H9 (cell line): ENCODE data around the gene C1D. TPM values are rescaled to one million over a fixed set of nuclear protein-coding genes. Genes with fewer than 3 reads are reported as not detected.

ENCODE experiments used
- DNase-seq: peaks from one replicate; pipeline ENCODE4 v3.0.0-alpha.2; 2017
- H2AFZ ChIP-seq: one replicate; pipeline ENCODE4 v1.6.1; 2013; ENCODE audit warnings: mild to moderate bottlenecking, low read length, control low read depth, moderate library complexity
- H2AK5ac ChIP-seq: 2 replicates; pipeline ENCODE4 v1.6.1; 2013; ENCODE audit warnings: low read length, control low read depth, mixed read lengths; ENCODE audit not compliant: insufficient read length
- H2BK120ac ChIP-seq: one replicate; pipeline ENCODE4 v1.6.1; 2013; ENCODE audit warnings: low read depth, mild to moderate bottlenecking, low read length, control low read depth, inconsistent platforms; ENCODE audit not compliant: poor library complexity, severe bottlenecking
- H2BK12ac ChIP-seq: 2 replicates; pipeline ENCODE4 v1.6.1; 2013; ENCODE audit warnings: low read length, control low read depth, mixed read lengths, low read depth; ENCODE audit not compliant: insufficient read length
- H2BK15ac ChIP-seq: 2 replicates; pipeline ENCODE4 v1.6.1; 2013; ENCODE audit warnings: low read depth, low read length, control low read depth
- H2BK20ac ChIP-seq: one replicate; pipeline ENCODE4 v1.6.1; 2013; ENCODE audit warnings: low read depth, mild to moderate bottlenecking, low read length, control low read depth, inconsistent platforms; ENCODE audit not compliant: poor library complexity, severe bottlenecking
- H2BK5ac ChIP-seq: 2 replicates; pipeline ENCODE4 v1.6.1; 2013; ENCODE audit warnings: low read length, control low read depth, mixed read lengths; ENCODE audit not compliant: insufficient read length
- H3K14ac ChIP-seq: 2 replicates; pipeline ENCODE4 v1.6.1; 2013; ENCODE audit warnings: low read length, control low read depth; ENCODE audit not compliant: insufficient read depth
- H3K18ac ChIP-seq: 2 replicates; pipeline ENCODE4 v1.6.1; 2013; ENCODE audit warnings: low read depth, mild to moderate bottlenecking, mixed read lengths, low read length, control low read depth; ENCODE audit not compliant: insufficient read length
- H3K23ac ChIP-seq: 2 replicates; pipeline ENCODE4 v1.6.1; 2013; ENCODE audit warnings: low read length, control low read depth, mixed read lengths, low read depth; ENCODE audit not compliant: insufficient read length
- H3K23me2 ChIP-seq: 2 replicates; pipeline ENCODE4 v1.6.1; 2013; ENCODE audit warnings: low read depth, mild to moderate bottlenecking, mixed read lengths, low read length, control low read depth; ENCODE audit not compliant: insufficient read length, poor library complexity, severe bottlenecking
- H3K27ac ChIP-seq: 2 replicates; pipeline ENCODE4 v1.5.1; 2013; ENCODE audit warnings: low read length, control low read depth, mixed read lengths, low read depth; ENCODE audit not compliant: insufficient read length
- H3K27me3 ChIP-seq: 2 replicates; pipeline ENCODE4 v1.6.1; 2013; ENCODE audit warnings: low read length, control low read depth, inconsistent platforms; ENCODE audit not compliant: insufficient read depth
- H3K4ac ChIP-seq: 2 replicates; pipeline ENCODE4 v1.6.1; 2013; ENCODE audit warnings: low read depth, mild to moderate bottlenecking, control low read depth, inconsistent platforms, low read length, moderate library complexity
- H3K4me1 ChIP-seq: 2 replicates; pipeline ENCODE4 v1.6.1; 2013; ENCODE audit warnings: low read length, control low read depth, inconsistent platforms; ENCODE audit not compliant: insufficient read depth
- H3K4me2 ChIP-seq: 2 replicates; pipeline ENCODE4 v1.6.1; 2013; ENCODE audit warnings: low read length, control low read depth, mixed read lengths; ENCODE audit not compliant: insufficient read length, insufficient read depth
- H3K56ac ChIP-seq: 2 replicates; pipeline ENCODE4 v1.6.1; 2013; ENCODE audit warnings: low read depth, mild to moderate bottlenecking, mixed read lengths, low read length, control low read depth; ENCODE audit not compliant: insufficient read length
- H3K79me1 ChIP-seq: 2 replicates; pipeline ENCODE4 v1.6.1; 2013; ENCODE audit warnings: low read depth, mild to moderate bottlenecking, moderate library complexity, low read length, control low read depth, inconsistent platforms; ENCODE audit not compliant: insufficient read depth, poor library complexity, severe bottlenecking
- H3K79me2 ChIP-seq: 2 replicates; pipeline ENCODE4 v1.6.1; 2013; ENCODE audit warnings: low read length, control low read depth, inconsistent platforms; ENCODE audit not compliant: insufficient read depth
- H3K9ac ChIP-seq: 2 replicates; pipeline ENCODE4 v1.6.1; 2013; ENCODE audit warnings: low read length, control low read depth, mixed read lengths; ENCODE audit not compliant: insufficient read length; ENCODE audit errors: extremely low read depth
- H3K9me3 ChIP-seq: one replicate; pipeline ENCODE4 v1.6.1; 2013; ENCODE audit warnings: low read depth, low read length, inconsistent platforms; ENCODE audit not compliant: control insufficient read depth
- H3T11ph ChIP-seq: one replicate; pipeline ENCODE4 v1.6.1; 2013; ENCODE audit warnings: mild to moderate bottlenecking, low read length, control low read depth, inconsistent platforms
- H4K20me1 ChIP-seq: one replicate; pipeline ENCODE4 v1.6.1; 2013; ENCODE audit not compliant: control insufficient read depth, insufficient read length, insufficient read depth
- H4K5ac ChIP-seq: 2 replicates; pipeline ENCODE4 v1.6.1; 2013; ENCODE audit warnings: low read depth, mild to moderate bottlenecking, mixed read lengths, low read length, control low read depth; ENCODE audit not compliant: insufficient read length
- H4K8ac ChIP-seq: replicated peaks from 2 replicates; pipeline ENCODE4 v1.6.1; 2013; ENCODE audit warnings: low read length, control low read depth, mixed read lengths, low read depth; ENCODE audit not compliant: insufficient read length
- H4K91ac ChIP-seq: 2 replicates; pipeline ENCODE4 v1.6.1; 2013; ENCODE audit warnings: low read depth, mild to moderate bottlenecking, moderate library complexity, mixed read lengths, low read length, control low read depth; ENCODE audit not compliant: insufficient read length
- H3K27ac Mint-ChIP-seq, 3 experiments: 2 replicates in 2 of 3; 3 replicates in 1 of 3; pipeline ENCODE4 v1.8.0; 2020 to 2021; ENCODE audit warnings: mixed read lengths in 3 of 3, mild to moderate bottlenecking in 1 of 3, moderate library complexity in 1 of 3
- H3K27me3 Mint-ChIP-seq: 2 replicates; pipeline ENCODE4 v1.8.0; 2021; ENCODE audit warnings: low read depth, mild to moderate bottlenecking, moderate library complexity, mixed read lengths
- H3K36me3 Mint-ChIP-seq, 3 experiments: 2 replicates in 2 of 3; 3 replicates in 1 of 3; pipeline ENCODE4 v1.8.0; 2020 to 2021; ENCODE audit warnings: low read depth in 3 of 3, mixed read lengths in 3 of 3; ENCODE audit not compliant: insufficient read depth in 1 of 3
- H3K4me1 Mint-ChIP-seq, 2 experiments: 2 replicates each; pipeline ENCODE4 v1.8.0; 2020; ENCODE audit warnings: mixed read lengths in 2 of 2
- H3K4me3 Mint-ChIP-seq, 2 experiments: 2 replicates in 1 of 2; 3 replicates in 1 of 2; pipeline ENCODE4 v1.8.0; 2020 to 2021; ENCODE audit warnings: mild to moderate bottlenecking in 2 of 2, mixed read lengths in 2 of 2, moderate library complexity in 1 of 2
- H3K9me3 Mint-ChIP-seq, 2 experiments: 2 replicates in 1 of 2; 3 replicates in 1 of 2; pipeline ENCODE4 v1.8.0; 2020; ENCODE audit warnings: mild to moderate bottlenecking in 2 of 2, mixed read lengths in 2 of 2, moderate library complexity in 1 of 2
- WGBS: extraction: QIAGEN DNeasy Blood & Tissue Kit; methylation state at CpG from one replicate; pipeline ENCODE4 v1.1.7; 2013; ENCODE audit warnings: missing lambda C conversion rate, low lambda C conversion rate, mixed read lengths; ENCODE audit not compliant: insufficient read length; ENCODE audit errors: extremely low coverage; 5-methylcytosine and 5-hydroxymethylcytosine counted together
- total RNA-seq: library from RNA; stranded (reverse); gene quantifications from 2 replicates; pipeline ENCODE4 v1.2.1, GENCODE V29; 2021
- TF ChIP-seq, protein P1 (sequence below): fragments of 200-600 bp; sonication (generic); conservative IDR thresholded peaks from 3 replicates; pipeline ENCODE4 v1.8.0; 2021; ENCODE audit warnings: antibody characterized with exemption, mild to moderate bottlenecking

Gene C1D
- total RNA-seq, 1 experiment from 2014 or later = 19.7 TPM

- Histone ChIP-seq H3K23me2 (no peaks in the 10 kb centered on the region), H2BK15ac (no peak overlapping the region), H3K79me2 (peaks cover 6% of the 10 kb centered on the region; the same call in 1 of the 2 replicates), H4K5ac (no peak overlapping the region), H3K9me3 (no peaks in the 10 kb centered on the region), H2AFZ (no peak overlapping the region), H3T11ph (no peak overlapping the region), H2AK5ac (no peak overlapping the region), H3K4ac (no peak overlapping the region), H3K4me2 (no peak overlapping the region), H3K9ac (no peak overlapping the region), H2BK120ac (no peak overlapping the region), H4K20me1 (no peaks in the 10 kb centered on the region), H4K91ac (no peak overlapping the region), H3K14ac (no peak overlapping the region), H3K18ac (no peak overlapping the region), H3K79me1 (peaks cover 10% of the 10 kb centered on the region), H3K27ac (no peak overlapping the region), H2BK20ac (no peak overlapping the region), H3K27me3 (no peaks in the 10 kb centered on the region), H2BK12ac (no peak overlapping the region), H2BK5ac (no peak overlapping the region), H3K23ac (no peak overlapping the region), H3K56ac (no peak overlapping the region), H3K4me1 (no peaks in the 10 kb centered on the region), H4K8ac (no peak overlapping the region)
- no peaks in the 10 kb centered on the region for H3K27me3 Mint-ChIP-seq
- peaks cover 0 to 2% (median 0%) of the 10 kb centered on the region in 3 experiments; a peak in 1 of 7 replicates for H3K36me3 Mint-ChIP-seq
- WGBS = no CpG with 5 or more reads among the region's 2 CpGs
- H3K4me3 Mint-ChIP-seq = no peak overlapping the region
- TF ChIP-seq, protein P1, sequence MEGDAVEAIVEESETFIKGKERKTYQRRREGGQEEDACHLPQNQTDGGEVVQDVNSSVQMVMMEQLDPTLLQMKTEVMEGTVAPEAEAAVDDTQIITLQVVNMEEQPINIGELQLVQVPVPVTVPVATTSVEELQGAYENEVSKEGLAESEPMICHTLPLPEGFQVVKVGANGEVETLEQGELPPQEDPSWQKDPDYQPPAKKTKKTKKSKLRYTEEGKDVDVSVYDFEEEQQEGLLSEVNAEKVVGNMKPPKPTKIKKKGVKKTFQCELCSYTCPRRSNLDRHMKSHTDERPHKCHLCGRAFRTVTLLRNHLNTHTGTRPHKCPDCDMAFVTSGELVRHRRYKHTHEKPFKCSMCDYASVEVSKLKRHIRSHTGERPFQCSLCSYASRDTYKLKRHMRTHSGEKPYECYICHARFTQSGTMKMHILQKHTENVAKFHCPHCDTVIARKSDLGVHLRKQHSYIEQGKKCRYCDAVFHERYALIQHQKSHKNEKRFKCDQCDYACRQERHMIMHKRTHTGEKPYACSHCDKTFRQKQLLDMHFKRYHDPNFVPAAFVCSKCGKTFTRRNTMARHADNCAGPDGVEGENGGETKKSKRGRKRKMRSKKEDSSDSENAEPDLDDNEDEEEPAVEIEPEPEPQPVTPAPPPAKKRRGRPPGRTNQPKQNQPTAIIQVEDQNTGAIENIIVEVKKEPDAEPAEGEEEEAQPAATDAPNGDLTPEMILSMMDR = no peak
- no peaks in the 10 kb centered on the region for H3K9me3 Mint-ChIP-seq
- no peak overlapping the region for H3K27ac Mint-ChIP-seq
- no peak for DNase-seq
- H3K4me1 Mint-ChIP-seq = no peaks in the 10 kb centered on the region
Measured at GRCh38 chr2:68050353-68050752, 12.5 kb downstream of the C1D start.
